ENCODE data around the gene NDUFB6.

The NDUFB6 gene

DNA sequence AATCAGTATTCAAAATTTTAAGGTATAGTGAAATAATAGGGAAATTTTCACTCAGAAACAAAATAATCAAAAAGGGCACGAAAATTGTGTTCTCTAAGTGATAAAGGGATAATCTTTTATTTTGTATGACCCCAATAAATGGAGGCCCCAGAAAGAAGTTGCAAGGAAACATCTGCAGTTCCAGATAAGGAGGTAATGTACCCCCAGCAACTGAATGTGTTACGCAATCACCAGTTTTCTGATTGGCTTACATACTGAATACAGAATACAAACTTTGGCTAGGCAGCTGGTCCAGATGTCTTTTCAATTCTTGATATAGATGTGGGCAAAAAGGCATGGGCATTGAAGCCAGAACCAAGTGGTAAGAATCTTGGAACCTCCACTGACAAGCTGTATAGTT, 18.9 kb downstream of the NDUFB6 start:
- H3K9ac ChIP-seq: no peak overlapping the region
- no peak overlapping the region for H3K4me3 ChIP-seq (IDR thresholded peaks at IDR 0.05; ENCODE audit: insufficient read depth, low read depth, low read length)
- peaks cover 30% of the 10 kb centered on the region for H3K4me1 ChIP-seq (ENCODE audit: low read depth, poor library complexity, severe bottlenecking)
- H3K79me2 ChIP-seq (ENCODE audit: insufficient read depth, low read depth): peaks cover 20% of the 10 kb centered on the region; the same call in 1 of the 2 replicates
- no peaks in the 10 kb centered on the region for H3K27me3 ChIP-seq (ENCODE audit: insufficient read depth, low read depth)
- H2AFZ ChIP-seq (ENCODE audit: low read depth): no peak overlapping the region
- no peaks in the 10 kb centered on the region for H3K36me3 ChIP-seq (ENCODE audit: insufficient read depth)
- TF ChIP-seq, protein P1, sequence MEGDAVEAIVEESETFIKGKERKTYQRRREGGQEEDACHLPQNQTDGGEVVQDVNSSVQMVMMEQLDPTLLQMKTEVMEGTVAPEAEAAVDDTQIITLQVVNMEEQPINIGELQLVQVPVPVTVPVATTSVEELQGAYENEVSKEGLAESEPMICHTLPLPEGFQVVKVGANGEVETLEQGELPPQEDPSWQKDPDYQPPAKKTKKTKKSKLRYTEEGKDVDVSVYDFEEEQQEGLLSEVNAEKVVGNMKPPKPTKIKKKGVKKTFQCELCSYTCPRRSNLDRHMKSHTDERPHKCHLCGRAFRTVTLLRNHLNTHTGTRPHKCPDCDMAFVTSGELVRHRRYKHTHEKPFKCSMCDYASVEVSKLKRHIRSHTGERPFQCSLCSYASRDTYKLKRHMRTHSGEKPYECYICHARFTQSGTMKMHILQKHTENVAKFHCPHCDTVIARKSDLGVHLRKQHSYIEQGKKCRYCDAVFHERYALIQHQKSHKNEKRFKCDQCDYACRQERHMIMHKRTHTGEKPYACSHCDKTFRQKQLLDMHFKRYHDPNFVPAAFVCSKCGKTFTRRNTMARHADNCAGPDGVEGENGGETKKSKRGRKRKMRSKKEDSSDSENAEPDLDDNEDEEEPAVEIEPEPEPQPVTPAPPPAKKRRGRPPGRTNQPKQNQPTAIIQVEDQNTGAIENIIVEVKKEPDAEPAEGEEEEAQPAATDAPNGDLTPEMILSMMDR (conservative IDR thresholded peaks at IDR 0.05; ENCODE audit: low read depth, low read length): no peak
- no peak overlapping the region for H3K27ac ChIP-seq
- no peaks in the 10 kb centered on the region for H4K20me1 ChIP-seq (ENCODE audit: insufficient read depth)
- H3K4me2 ChIP-seq: peak overlapping the region; percentile 17; the same call in 1 of the 2 replicates

- 0 out of 2 replicates have a peak, but pooled peaks cover 2% of the 10 kb centered on the region for H4K20me1 ChIP-seq (ENCODE audit: insufficient read depth)
- no peaks in the 10 kb centered on the region for H3K27me3 ChIP-seq (ENCODE audit: insufficient read depth, low read depth)
- H3K9ac ChIP-seq: peak within 1 kb of the TSS; percentile 82
- H3K4me1 ChIP-seq (ENCODE audit: low read depth, poor library complexity, severe bottlenecking): peaks cover 30% of the 10 kb centered on the region
- TF ChIP-seq, protein P1 (conservative IDR thresholded peaks at IDR 0.05; ENCODE audit: low read depth, low read length): no peak
- H3K27ac ChIP-seq: peak within 1 kb of the TSS; percentile 80
- H3K4me2 ChIP-seq: peak within 1 kb of the TSS; percentile 68
- H2AFZ ChIP-seq (ENCODE audit: low read depth): peak within 1 kb of the TSS; percentile 86
- no peaks in the 10 kb centered on the region for H3K36me3 ChIP-seq (ENCODE audit: insufficient read depth)
- no peak within 1 kb of the TSS for H3K4me3 ChIP-seq (IDR thresholded peaks at IDR 0.05; ENCODE audit: insufficient read depth, low read depth, low read length)
- peaks cover 35% of the 10 kb centered on the region; the same call in 1 of the 2 replicates for H3K79me2 ChIP-seq (ENCODE audit: insufficient read depth, low read depth)
Measured at GRCh38 chr9:32552172-32552872, 20.6 kb downstream of the NDUFB6 start, which contains the start of the genes SMIM27 and TOPORS. Gene SMIM27 (plus strand): TSS chr9:32552327. CDS start chr9:32552435, 108 bp downstream. Gene TOPORS (minus strand): TSS chr9:32552586. CDS start chr9:32552436, 150 bp downstream.

DNA sequence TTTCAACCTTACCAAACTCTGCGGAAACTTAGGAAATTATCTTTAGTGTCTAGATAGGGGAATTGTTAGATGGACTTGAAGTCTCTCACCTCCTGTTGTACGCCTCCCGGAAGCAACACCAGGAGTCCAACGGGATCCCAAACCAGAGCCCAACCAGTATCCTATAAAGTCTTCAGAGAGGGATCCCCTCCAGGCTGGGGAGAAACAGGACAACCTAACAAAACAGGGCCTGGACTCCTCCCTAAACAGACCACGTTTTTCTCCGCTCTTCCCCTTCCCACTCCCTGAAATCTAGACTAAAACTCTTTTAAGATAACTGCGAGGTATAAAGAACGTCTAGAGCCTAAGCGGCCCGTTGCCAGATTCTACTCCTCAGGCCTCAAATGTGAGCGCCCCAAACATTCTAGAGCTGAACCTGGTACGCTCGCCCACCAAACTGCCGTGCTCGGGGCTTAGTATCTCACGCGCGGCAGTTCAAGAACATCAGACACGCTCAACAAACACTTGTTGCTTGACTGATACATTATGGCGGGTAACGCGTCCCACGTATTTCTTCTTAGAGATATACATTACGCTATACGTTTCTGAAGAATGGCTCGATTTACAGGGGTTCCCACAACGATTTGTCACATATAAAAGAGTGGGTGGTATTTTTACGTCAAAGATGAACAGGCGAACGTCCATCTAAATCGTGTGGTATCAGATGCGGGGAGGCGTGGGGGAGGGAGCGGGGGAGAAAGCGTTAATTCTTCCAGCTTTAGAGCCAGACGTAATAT, 21.5 kb downstream of the NDUFB6 start:
- H3K9ac ChIP-seq: peak overlapping the region; percentile 82
- peaks cover 42% of the 10 kb centered on the region; the same call in 1 of the 2 replicates for H3K79me2 ChIP-seq (ENCODE audit: insufficient read depth, low read depth)
- H2AFZ ChIP-seq (ENCODE audit: low read depth): peak overlapping the region; percentile 86
- no peaks in the 10 kb centered on the region for H3K27me3 ChIP-seq (ENCODE audit: insufficient read depth, low read depth)
- H4K20me1 ChIP-seq (ENCODE audit: insufficient read depth): 0 out of 2 replicates have a peak, but pooled peaks cover 2% of the 10 kb centered on the region
- TF ChIP-seq, protein P1 (conservative IDR thresholded peaks at IDR 0.05; ENCODE audit: low read depth, low read length): no peak
- H3K27ac ChIP-seq: peak overlapping the region; percentile 80
- H3K4me3 ChIP-seq (IDR thresholded peaks at IDR 0.05; ENCODE audit: insufficient read depth, low read depth, low read length): no peak overlapping the region
- H3K4me2 ChIP-seq: peak overlapping the region; percentile 68
- no peaks in the 10 kb centered on the region for H3K36me3 ChIP-seq (ENCODE audit: insufficient read depth)
- peaks cover 30% of the 10 kb centered on the region for H3K4me1 ChIP-seq (ENCODE audit: low read depth, poor library complexity, severe bottlenecking)

DNA sequence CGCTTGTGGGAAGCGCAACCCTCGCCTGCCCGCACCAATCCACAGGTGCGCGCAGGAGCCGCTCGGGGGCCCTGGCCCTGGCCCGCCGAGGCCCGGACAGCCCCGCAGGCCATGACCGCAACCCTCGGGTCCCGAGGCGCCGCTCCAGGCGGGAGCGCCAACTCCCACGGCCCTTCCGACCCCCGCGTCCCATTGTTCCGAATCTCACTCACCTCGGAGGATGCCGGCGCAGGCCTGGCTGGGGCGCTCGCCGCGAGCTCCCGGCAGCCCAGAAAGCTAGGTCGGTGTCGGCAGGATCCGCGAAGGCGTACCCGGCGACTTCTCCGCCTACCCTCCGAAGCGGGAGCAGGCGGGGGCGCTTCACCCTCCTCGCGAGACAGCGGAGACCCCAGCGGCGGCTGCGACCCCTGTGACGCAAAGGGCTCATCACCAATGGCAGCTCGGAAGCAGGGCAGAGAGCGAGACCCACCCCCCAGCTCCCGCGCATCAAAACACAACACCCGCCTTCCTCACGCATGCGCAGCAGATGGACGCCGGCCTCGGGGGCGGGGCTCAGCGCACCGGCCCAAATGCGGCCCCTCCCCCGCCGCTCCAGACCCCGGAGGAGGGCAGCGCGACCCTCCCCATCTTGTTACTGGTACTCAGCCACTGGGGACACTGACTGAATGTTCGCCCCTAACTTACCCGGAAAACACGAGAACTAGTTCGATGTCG, 22.2 kb downstream of the NDUFB6 start:
- H3K9ac ChIP-seq: peak overlapping the region; percentile 82; the same call in 1 of the 2 replicates
- peak overlapping the region; percentile 80 for H3K27ac ChIP-seq
- no peaks in the 10 kb centered on the region for H3K36me3 ChIP-seq (ENCODE audit: insufficient read depth)
- H3K27me3 ChIP-seq (ENCODE audit: insufficient read depth, low read depth): no peaks in the 10 kb centered on the region
- peaks cover 49% of the 10 kb centered on the region; the same call in 1 of the 2 replicates for H3K79me2 ChIP-seq (ENCODE audit: insufficient read depth, low read depth)
- H3K4me2 ChIP-seq: peak overlapping the region; percentile 68
- 0 out of 2 replicates have a peak, but pooled peaks cover 2% of the 10 kb centered on the region for H4K20me1 ChIP-seq (ENCODE audit: insufficient read depth)
- H3K4me3 ChIP-seq (IDR thresholded peaks at IDR 0.05; ENCODE audit: insufficient read depth, low read depth, low read length): no peak overlapping the region
- H2AFZ ChIP-seq (ENCODE audit: low read depth): peak overlapping the region; percentile 86
- H3K4me1 ChIP-seq (ENCODE audit: low read depth, poor library complexity, severe bottlenecking): peaks cover 30% of the 10 kb centered on the region
- TF ChIP-seq, protein P1 (conservative IDR thresholded peaks at IDR 0.05; ENCODE audit: low read depth, low read length): no peak
